Type B pancreatic cell (in vitro differentiated cells): Measurements from ENCODE around the gene PDE8A. TPM values are rescaled to one million over a fixed set of nuclear protein-coding genes. Genes with fewer than 3 reads are reported as not detected.

Experiments
- DNase-seq: peaks from one replicate; pipeline ENCODE4 v3.0.0; 2021; ENCODE audit warnings: mixed read lengths; ENCODE audit not compliant: unreplicated experiment; ENCODE audit errors: extremely low spot score
- H3K27ac Mint-ChIP-seq: 2 replicates; pipeline ENCODE4 v1.8.0; 2021; ENCODE audit warnings: mild to moderate bottlenecking, mixed read lengths
- H3K27me3 Mint-ChIP-seq: 2 replicates; pipeline ENCODE4 v1.8.0; 2021; ENCODE audit warnings: mixed read lengths
- H3K36me3 Mint-ChIP-seq: 2 replicates; pipeline ENCODE4 v1.8.0; 2021; ENCODE audit warnings: mixed read lengths
- H3K4me1 Mint-ChIP-seq: one replicate; pipeline ENCODE4 v1.8.0; 2021; ENCODE audit warnings: mixed read lengths; ENCODE audit not compliant: unreplicated experiment
- H3K4me3 Mint-ChIP-seq: 2 replicates; pipeline ENCODE4 v1.8.0; 2021; ENCODE audit warnings: mild to moderate bottlenecking, mixed read lengths
- H3K9me3 Mint-ChIP-seq: 2 replicates; pipeline ENCODE4 v1.8.0; 2021; ENCODE audit warnings: mixed read lengths
- CTCF ChIP-seq: fragments of 200-600 bp; sonication (generic); conservative IDR thresholded peaks from 2 replicates; pipeline ENCODE4 v1.5.0; 2021; ENCODE audit warnings: antibody characterized with exemption, mild to moderate bottlenecking
- total RNA-seq: library from RNA; stranded (reverse); gene quantifications from 2 replicates; pipeline ENCODE4 v1.2.1, GENCODE V29; 2021; ENCODE audit warnings: low replicate concordance

Gene PDE8A
- total RNA-seq, 1 donor from 2014 or later = 22.8 TPM

- no peak for DNase-seq
- H3K27me3 Mint-ChIP-seq = no peaks in the 10 kb centered on the region
- peaks cover 12% of the 10 kb centered on the region for H3K9me3 Mint-ChIP-seq
- no peak for TF ChIP-seq CTCF
- H3K4me3 Mint-ChIP-seq = no peak overlapping the region
- no peaks in the 10 kb centered on the region for H3K36me3 Mint-ChIP-seq
- H3K27ac Mint-ChIP-seq = no peak overlapping the region
- peaks cover 23% of the 10 kb centered on the region for H3K4me1 Mint-ChIP-seq
Measured at GRCh38 chr15:84961707-84962106, 19.9 kb upstream of the PDE8A start.

- DNase-seq = no peak
- Mint-ChIP-seq H3K27ac (peak overlapping the region; percentile 78), H3K36me3 (no peaks in the 10 kb centered on the region), H3K4me1 (peaks cover 23% of the 10 kb centered on the region), H3K27me3 (no peaks in the 10 kb centered on the region), H3K4me3 (no peak overlapping the region), H3K9me3 (peaks cover 12% of the 10 kb centered on the region)
- no peak for TF ChIP-seq CTCF
Measured at GRCh38 chr15:84962955-84963354, 18.7 kb upstream of the PDE8A start.

GRCh38 chr15:84967380-84967779 is 14.3 kb upstream of the PDE8A start:
- H3K27ac Mint-ChIP-seq = no peak overlapping the region
- TF ChIP-seq CTCF = no peak
- DNase-seq = no peak
- H3K4me1 Mint-ChIP-seq = peaks cover 16% of the 10 kb centered on the region
- H3K9me3 Mint-ChIP-seq = peaks cover 12% of the 10 kb centered on the region
- no peaks in the 10 kb centered on the region for H3K36me3 Mint-ChIP-seq
- no peaks in the 10 kb centered on the region for H3K27me3 Mint-ChIP-seq
- no peak overlapping the region for H3K4me3 Mint-ChIP-seq

GRCh38 chr15:84968301-84968700 is 13.4 kb upstream of the PDE8A start:
- H3K4me3 Mint-ChIP-seq = no peak overlapping the region
- H3K9me3 Mint-ChIP-seq = peaks cover 12% of the 10 kb centered on the region
- H3K36me3 Mint-ChIP-seq = no peaks in the 10 kb centered on the region
- DNase-seq = no peak
- peaks cover 7% of the 10 kb centered on the region for H3K4me1 Mint-ChIP-seq
- no peak overlapping the region for H3K27ac Mint-ChIP-seq
- TF ChIP-seq CTCF = no peak
- H3K27me3 Mint-ChIP-seq = no peaks in the 10 kb centered on the region

GRCh38 chr15:84969257-84969656 is 12.4 kb upstream of the PDE8A start:
- no peaks in the 10 kb centered on the region for H3K36me3 Mint-ChIP-seq
- peaks cover 6% of the 10 kb centered on the region for H3K9me3 Mint-ChIP-seq
- DNase-seq = no peak
- peaks cover 7% of the 10 kb centered on the region for H3K4me1 Mint-ChIP-seq
- H3K27me3 Mint-ChIP-seq = no peaks in the 10 kb centered on the region
- H3K4me3 Mint-ChIP-seq = no peak overlapping the region
- no peak overlapping the region for H3K27ac Mint-ChIP-seq
- TF ChIP-seq CTCF = no peak

GRCh38 chr15:84970843-84971242 is 10.8 kb upstream of the PDE8A start:
- no peak for DNase-seq
- Mint-ChIP-seq H3K36me3 (no peaks in the 10 kb centered on the region), H3K4me1 (peaks cover 7% of the 10 kb centered on the region), H3K27ac (no peak overlapping the region), H3K4me3 (no peak overlapping the region), H3K9me3 (no peaks in the 10 kb centered on the region), H3K27me3 (no peaks in the 10 kb centered on the region)
- no peak for TF ChIP-seq CTCF
